GM19193 (cell line): Measurements from ENCODE around the gene GLS.

Source experiments
- POLR2A ChIP-seq: IDR thresholded peaks from 4 replicates; pipeline ENCODE4 v1.6.1; 2011; ENCODE audit not compliant: insufficient read depth, insufficient read length; ENCODE audit errors: extremely low read depth

GLS gene

GRCh38 chr2:190880378-190881083 lies at the start of gene GLS:
Gene GLS (plus strand): TSS chr2:190880821. CDS start chr2:190881085, 264 bp downstream.
- peak; percentile 99 for TF ChIP-seq POLR2A

- no peak for TF ChIP-seq POLR2A
Measured at GRCh38 chr2:190831941-190832340, 48.7 kb upstream of the GLS start.

GRCh38 chr2:190834890-190835208 lies 45.8 kb upstream of the GLS start:
- TF ChIP-seq POLR2A = no peak

- no peak for TF ChIP-seq POLR2A
Measured at GRCh38 chr2:190835303-190835930, 45.2 kb upstream of the GLS start.

- no peak for TF ChIP-seq POLR2A
Measured at GRCh38 chr2:190836767-190837166, 43.9 kb upstream of the GLS start.

GRCh38 chr2:190837420-190837819 lies 43.2 kb upstream of the GLS start:
- TF ChIP-seq POLR2A = no peak

- no peak for TF ChIP-seq POLR2A
Measured at GRCh38 chr2:190837952-190838361, 42.7 kb upstream of the GLS start.

GRCh38 chr2:190838492-190838910 lies 42.1 kb upstream of the GLS start:
- TF ChIP-seq POLR2A = no peak

- TF ChIP-seq POLR2A = no peak
Measured at GRCh38 chr2:190840569-190841172, 40.0 kb upstream of the GLS start.

GRCh38 chr2:190841707-190842505 lies 38.7 kb upstream of the GLS start:
- no peak for TF ChIP-seq POLR2A

- TF ChIP-seq POLR2A = no peak
Measured at GRCh38 chr2:190842606-190843104, 38.0 kb upstream of the GLS start.

- TF ChIP-seq POLR2A = no peak
Measured at GRCh38 chr2:190843890-190844699, 36.5 kb upstream of the GLS start.

GRCh38 chr2:190844700-190845401 lies 35.8 kb upstream of the GLS start:
- no peak for TF ChIP-seq POLR2A

- TF ChIP-seq POLR2A = no peak
Measured at GRCh38 chr2:190846746-190847145, 33.9 kb upstream of the GLS start.
